ENCODE data around the gene CRYBA2.

CRYBA2 gene

DNA sequence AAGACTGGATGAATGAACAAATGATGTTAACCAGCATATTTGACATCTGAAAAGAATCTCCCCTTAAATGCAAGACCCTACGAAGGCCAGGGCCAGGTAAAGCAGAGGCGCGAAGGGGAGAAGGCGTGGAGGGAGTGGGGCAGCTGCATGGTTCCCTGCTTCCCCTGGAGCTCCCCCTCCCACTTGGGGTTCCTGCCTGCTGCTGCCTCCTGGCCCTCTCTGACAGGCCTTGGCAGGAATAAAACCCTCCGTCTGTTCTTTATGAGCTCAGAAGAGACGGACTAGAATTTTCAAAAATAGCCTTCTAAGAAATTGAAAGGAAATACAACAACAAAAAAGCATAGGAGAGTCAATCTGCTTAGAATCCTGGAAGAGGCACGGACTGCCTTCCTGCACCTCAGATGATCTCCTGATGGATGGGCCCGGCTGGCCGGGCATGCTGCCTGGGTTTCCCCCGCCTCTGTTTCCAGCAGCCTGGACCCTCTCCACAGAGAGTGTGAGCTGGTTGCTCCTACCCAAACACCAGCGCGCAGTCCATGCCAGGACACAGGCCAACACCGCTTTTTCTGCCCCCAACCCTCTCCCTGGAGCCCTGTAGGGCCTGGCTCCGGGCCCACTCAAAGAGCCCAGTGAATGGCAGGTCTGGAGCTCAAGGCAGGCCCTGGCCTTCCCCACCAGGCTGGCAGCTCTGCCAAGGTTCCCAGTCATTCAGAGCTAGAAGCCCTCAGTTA is 24.1 kb upstream of the CRYBA2 start:
- no peaks in the 10 kb centered on the region for H3K4me1 Mint-ChIP-seq
- DNase-seq, result no peak
- no peak overlapping the region for H3K4me3 Mint-ChIP-seq
- no peaks in the 10 kb centered on the region for H3K9me3 Mint-ChIP-seq
- TF ChIP-seq, protein P1, sequence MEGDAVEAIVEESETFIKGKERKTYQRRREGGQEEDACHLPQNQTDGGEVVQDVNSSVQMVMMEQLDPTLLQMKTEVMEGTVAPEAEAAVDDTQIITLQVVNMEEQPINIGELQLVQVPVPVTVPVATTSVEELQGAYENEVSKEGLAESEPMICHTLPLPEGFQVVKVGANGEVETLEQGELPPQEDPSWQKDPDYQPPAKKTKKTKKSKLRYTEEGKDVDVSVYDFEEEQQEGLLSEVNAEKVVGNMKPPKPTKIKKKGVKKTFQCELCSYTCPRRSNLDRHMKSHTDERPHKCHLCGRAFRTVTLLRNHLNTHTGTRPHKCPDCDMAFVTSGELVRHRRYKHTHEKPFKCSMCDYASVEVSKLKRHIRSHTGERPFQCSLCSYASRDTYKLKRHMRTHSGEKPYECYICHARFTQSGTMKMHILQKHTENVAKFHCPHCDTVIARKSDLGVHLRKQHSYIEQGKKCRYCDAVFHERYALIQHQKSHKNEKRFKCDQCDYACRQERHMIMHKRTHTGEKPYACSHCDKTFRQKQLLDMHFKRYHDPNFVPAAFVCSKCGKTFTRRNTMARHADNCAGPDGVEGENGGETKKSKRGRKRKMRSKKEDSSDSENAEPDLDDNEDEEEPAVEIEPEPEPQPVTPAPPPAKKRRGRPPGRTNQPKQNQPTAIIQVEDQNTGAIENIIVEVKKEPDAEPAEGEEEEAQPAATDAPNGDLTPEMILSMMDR (IDR thresholded peaks at IDR 0.05), result no peak
- H3K36me3 Mint-ChIP-seq (ENCODE audit: low read depth), result no peaks in the 10 kb centered on the region
- no peak overlapping the region for H3K27ac Mint-ChIP-seq
- H3K27me3 Mint-ChIP-seq (ENCODE audit: low read depth, poor library complexity), result peaks cover 82% of the 10 kb centered on the region

DNA sequence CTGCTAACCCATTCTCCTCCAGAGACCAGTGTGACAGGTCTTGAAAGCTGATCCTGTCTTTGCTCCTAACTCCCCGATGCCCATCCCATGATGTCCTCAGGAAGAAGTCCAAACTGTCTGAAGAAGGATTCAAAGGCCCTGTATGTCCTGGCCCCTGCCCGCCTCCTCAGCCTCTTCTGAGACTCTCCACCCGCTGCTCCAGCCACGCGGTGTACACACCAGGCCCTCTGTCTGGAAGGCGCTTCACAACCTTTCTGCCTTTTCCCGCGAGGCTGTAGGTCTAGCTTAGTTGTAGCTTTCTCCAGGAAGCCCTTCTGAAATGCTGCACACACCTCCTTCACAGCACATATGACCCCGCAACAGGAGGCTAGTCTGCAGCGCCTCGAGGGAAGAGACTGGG is 23.5 kb upstream of the CRYBA2 start:
- H3K4me1 Mint-ChIP-seq, result no peaks in the 10 kb centered on the region

DNA sequence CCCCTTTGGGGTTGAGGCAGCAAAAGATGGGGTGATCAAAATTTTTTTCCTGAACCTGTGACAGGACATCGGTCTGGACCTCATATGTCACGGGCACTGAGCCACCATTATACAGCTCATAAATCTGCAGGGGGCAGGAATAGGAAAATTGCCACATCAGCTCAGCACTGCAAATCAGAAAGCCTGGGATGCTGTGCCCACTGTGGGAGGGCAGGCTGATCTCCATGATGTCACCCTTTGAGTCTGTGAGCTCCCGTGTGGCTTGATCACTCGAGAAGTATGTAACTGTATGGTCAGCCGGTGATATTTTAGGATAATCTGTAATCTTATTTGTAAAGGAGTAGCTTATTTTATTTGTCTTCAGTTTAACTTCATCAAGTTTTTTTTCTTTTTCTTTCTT is 17.7 kb upstream of the CRYBA2 start:
- Mint-ChIP-seq H3K27ac (no peak overlapping the region), H3K27me3 (ENCODE audit: low read depth, poor library complexity) (peaks cover 95% of the 10 kb centered on the region)
- no peak for DNase-seq

More for the DNA sequence above, 23.5 kb upstream of the CRYBA2 start:
- H3K27ac Mint-ChIP-seq, result no peak overlapping the region
- peaks cover 88% of the 10 kb centered on the region for H3K27me3 Mint-ChIP-seq (ENCODE audit: low read depth, poor library complexity)
- H3K36me3 Mint-ChIP-seq (ENCODE audit: low read depth), result no peaks in the 10 kb centered on the region
- no peak overlapping the region for H3K4me3 Mint-ChIP-seq
- H3K9me3 Mint-ChIP-seq, result no peaks in the 10 kb centered on the region
- TF ChIP-seq, protein P1 (IDR thresholded peaks at IDR 0.05), result no peak
- DNase-seq, result no peak

DNA sequence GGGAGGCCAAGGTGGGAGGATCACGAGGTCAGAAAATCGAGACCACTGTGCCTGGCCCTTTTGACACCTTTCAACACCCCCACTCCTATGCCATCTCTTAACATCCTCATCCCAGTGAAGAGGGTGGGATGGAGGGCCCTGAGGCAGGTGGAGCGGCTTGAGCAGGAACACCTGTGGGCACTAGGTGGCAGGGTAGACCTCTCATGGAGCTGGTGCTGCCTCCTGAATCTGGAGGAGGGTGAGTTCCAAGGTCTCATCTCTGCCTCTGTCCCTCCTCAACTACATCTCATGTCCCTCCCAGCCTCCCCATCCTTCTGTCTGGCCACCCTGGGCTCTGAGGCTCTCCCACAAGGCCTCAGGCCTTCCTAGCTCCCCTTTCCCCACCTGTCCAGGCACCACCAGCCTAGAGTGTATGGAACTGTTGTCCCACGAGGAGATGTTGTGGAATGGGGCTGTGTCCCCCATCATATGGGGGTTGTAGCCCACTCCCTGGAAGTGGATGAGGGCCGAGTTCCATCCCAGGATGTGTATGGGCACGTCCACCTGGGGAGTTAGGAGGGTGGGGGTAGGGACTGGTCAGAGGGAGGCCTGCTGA is 17.0 kb upstream of the CRYBA2 start:
- H3K9me3 Mint-ChIP-seq, result no peaks in the 10 kb centered on the region
- TF ChIP-seq, protein P1 (IDR thresholded peaks at IDR 0.05), result peak; percentile 27
- no peak for DNase-seq
- H3K27me3 Mint-ChIP-seq (ENCODE audit: low read depth, poor library complexity), result peaks cover 95% of the 10 kb centered on the region
- H3K4me1 Mint-ChIP-seq, result no peaks in the 10 kb centered on the region
- H3K36me3 Mint-ChIP-seq (ENCODE audit: low read depth), result no peaks in the 10 kb centered on the region
- H3K4me3 Mint-ChIP-seq, result no peak overlapping the region
- no peak overlapping the region for H3K27ac Mint-ChIP-seq

More for the DNA sequence above, 17.7 kb upstream of the CRYBA2 start:
- no peaks in the 10 kb centered on the region for H3K36me3 Mint-ChIP-seq (ENCODE audit: low read depth)
- H3K4me3 Mint-ChIP-seq, result no peak overlapping the region
- H3K9me3 Mint-ChIP-seq, result no peaks in the 10 kb centered on the region
- H3K4me1 Mint-ChIP-seq, result no peaks in the 10 kb centered on the region
- TF ChIP-seq, protein P1 (IDR thresholded peaks at IDR 0.05), result no peak

DNA sequence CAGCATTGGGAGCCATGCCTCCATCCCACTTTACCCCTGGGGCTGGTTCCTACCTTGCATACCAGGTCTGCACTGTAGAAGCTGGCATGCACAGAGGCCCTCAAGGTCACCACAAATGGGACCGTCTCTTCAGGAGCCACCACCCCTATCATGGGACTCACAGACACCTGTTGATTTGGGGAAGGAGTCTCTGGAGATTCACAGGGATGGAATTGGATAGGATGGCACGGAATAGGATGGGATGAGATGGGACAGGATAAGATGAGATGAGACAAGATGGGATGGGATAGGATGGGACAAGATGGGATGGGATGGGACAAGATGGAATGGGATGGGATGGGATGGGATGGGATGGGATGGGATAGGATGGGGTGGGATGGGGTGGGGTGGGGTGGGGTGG is 16.1 kb upstream of the CRYBA2 start:
- no peaks in the 10 kb centered on the region for H3K36me3 Mint-ChIP-seq (ENCODE audit: low read depth)
- H3K4me3 Mint-ChIP-seq, result no peak overlapping the region
- TF ChIP-seq, protein P1 (IDR thresholded peaks at IDR 0.05), result no peak
- no peak overlapping the region for H3K27ac Mint-ChIP-seq
- H3K27me3 Mint-ChIP-seq (ENCODE audit: low read depth, poor library complexity), result peaks cover 95% of the 10 kb centered on the region
- H3K4me1 Mint-ChIP-seq, result no peaks in the 10 kb centered on the region
- H3K9me3 Mint-ChIP-seq, result no peaks in the 10 kb centered on the region
- DNase-seq, result no peak

DNA sequence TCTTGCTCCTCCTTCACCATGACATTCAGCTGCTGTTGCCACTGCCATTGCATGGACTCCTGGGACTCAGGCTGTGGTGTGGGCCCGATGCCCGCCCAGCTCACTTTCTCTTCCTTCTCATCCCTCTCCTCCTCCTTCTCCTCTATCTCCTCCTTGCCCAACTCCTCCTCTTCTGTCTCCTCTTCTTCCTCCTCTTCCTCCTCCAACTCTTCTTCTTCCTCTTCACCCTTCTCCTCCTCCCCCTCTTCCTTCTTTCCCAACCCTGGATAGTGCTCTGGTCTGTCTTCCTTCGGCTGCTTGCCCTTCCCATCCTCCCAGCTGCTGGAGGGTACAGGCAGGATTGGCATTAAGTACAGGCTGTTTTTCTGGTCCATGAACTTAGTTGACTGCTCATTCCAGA is 10.8 kb upstream of the CRYBA2 start:
- no peak overlapping the region for H3K27ac Mint-ChIP-seq
- H3K4me1 Mint-ChIP-seq, result peaks cover 11% of the 10 kb centered on the region
- H3K27me3 Mint-ChIP-seq (ENCODE audit: low read depth, poor library complexity), result peaks cover 100% of the 10 kb centered on the region
- DNase-seq, result no peak
- TF ChIP-seq, protein P1 (IDR thresholded peaks at IDR 0.05), result no peak
- no peaks in the 10 kb centered on the region for H3K9me3 Mint-ChIP-seq
- peak overlapping the region; percentile 4 for H3K4me3 Mint-ChIP-seq
- no peaks in the 10 kb centered on the region for H3K36me3 Mint-ChIP-seq (ENCODE audit: low read depth)
